GM19395 (cell line): ENCODE results near the gene ANAPC2.

Source experiments
- ATAC-seq: cut with Tn5 transposase; IDR thresholded peaks from one replicate; pipeline ENCODE4 v1.9.1; 2021; ENCODE audit warnings: mild to moderate bottlenecking, moderate library complexity; ENCODE audit not compliant: unreplicated experiment

Gene ANAPC2

GRCh38 chr9:137164370-137165249 lies 23.8 kb downstream of the ANAPC2 start:
- no peak for ATAC-seq

GRCh38 chr9:137163805-137164204 lies 24.6 kb downstream of the ANAPC2 start:
- no peak for ATAC-seq

DNA sequence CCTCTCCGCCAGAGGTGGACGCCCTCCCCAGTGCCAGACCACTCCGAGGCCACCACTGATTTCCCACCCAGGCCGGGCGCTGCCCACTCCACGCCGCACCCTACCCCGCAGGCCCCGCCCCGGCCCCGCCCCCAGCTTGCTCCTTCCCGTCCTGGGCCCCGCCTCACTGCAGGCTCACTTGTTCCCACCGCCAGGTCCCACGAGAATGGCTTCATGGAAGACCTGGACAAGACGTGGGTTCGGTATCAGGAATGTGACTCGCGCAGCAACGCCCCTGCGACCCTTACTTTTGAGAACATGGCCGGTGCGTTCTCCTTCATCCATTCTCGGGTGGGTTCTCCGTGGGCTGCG lies 25.0 kb downstream of the ANAPC2 start:
- no peak for ATAC-seq

DNA sequence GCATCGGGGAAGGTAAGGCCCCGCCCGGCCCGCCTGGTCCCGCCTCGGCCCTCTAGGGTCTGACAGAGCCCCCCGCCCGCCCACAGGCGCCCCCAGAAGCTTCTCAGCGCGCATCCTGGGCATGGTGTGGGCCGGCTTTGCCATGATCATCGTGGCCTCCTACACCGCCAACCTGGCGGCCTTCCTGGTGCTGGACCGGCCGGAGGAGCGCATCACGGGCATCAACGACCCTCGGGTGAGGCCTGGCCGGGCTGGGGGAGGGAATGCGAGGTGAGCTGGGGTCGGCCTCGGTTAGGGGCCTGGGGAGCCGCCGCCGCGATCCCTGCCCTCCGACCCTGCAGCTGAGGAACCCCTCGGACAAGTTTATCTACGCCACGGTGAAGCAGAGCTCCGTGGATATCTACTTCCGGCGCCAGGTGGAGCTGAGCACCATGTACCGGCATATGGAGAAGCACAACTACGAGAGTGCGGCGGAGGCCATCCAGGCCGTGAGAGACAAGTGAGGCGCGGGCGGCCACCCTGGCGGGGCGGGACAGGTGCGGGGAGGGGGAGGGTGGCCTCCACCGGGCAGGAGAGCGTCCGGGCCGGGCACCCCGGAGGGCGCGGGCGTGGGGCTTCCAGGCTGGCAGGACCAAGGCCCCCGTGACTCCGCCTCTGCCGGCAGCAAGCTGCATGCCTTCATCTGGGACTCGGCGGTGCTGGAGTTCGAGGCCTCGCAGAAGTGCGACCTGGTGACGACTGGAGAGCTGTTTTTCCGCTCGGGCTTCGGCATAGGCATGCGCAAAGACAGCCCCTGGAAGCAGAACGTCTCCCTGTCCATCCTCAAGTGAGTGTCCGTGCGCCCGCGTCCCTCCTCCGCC lies 25.6 kb downstream of the ANAPC2 start:
- no peak for ATAC-seq

- no peak for ATAC-seq
These were observed 26.5 kb downstream of the ANAPC2 start for GRCh38 chr9:137161558-137162486.

- no peak for ATAC-seq
These were observed 27.4 kb downstream of the ANAPC2 start for GRCh38 chr9:137160716-137161557.

DNA sequence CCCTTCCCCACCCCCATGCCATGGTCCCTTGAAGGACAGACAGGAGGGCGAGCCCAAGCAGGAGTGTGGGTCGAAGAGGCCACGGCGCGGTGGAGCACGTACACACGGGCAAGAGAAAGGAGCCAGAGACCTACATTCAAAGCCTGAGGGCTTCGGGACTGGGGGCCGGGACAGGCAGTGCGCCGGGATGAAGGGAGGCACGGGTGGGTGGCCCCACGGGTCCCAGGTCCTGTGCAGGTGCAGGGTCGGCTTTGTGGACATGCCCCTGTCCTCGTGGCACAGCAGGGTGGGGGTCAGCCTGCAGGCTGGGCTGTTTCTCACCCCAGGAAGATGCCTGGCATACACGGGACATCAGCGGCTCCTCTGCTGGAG lies 28.3 kb downstream of the ANAPC2 start:
- ATAC-seq: no peak

DNA sequence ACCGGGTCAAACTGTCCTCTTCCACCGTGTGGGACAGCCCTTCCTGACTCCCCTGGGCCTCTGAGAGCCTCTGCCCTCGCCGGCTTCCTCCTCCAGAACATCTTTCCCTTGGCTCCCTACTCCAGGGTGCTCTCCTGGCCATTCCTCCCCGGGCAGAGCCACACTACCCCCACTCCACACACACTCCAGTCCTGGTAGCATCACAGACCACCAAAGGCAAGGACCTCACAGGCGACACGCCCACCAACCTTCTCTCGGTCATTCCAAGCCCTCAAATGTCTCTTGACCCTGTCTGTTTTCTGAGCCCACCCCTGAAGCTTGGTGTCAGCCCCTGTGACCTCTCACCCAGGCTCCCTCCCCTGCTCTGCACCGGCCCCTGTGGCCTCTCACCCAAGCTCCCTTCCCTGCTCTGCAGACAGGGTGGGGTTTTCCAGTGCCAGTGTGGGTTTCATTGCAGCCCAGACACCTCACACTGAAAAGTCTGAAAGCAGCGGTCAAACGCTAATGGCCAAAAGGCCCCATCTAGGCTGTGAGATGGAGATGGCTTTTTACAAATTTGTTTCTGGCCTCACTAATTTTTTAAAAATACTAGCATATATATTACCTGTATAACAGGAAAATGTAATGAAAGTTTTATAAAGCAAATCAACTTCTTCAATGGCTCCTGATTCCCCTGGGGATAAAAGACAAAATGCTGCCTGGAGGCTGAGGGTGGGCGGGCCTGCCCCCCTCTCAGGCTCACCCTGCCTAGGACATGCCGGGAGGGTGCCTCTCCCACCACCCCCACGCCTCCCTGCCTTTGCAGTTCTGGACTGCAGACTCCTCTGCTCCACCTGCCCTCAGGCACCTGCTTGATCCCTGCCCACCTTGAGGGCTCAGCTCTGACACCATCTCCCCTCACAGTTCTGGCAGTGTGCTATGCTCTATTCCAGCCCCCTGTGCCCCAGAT lies 29.0 kb downstream of the ANAPC2 start:
- ATAC-seq: no peak

GRCh38 chr9:137158625-137159024 lies 29.7 kb downstream of the ANAPC2 start:
- ATAC-seq: no peak

DNA sequence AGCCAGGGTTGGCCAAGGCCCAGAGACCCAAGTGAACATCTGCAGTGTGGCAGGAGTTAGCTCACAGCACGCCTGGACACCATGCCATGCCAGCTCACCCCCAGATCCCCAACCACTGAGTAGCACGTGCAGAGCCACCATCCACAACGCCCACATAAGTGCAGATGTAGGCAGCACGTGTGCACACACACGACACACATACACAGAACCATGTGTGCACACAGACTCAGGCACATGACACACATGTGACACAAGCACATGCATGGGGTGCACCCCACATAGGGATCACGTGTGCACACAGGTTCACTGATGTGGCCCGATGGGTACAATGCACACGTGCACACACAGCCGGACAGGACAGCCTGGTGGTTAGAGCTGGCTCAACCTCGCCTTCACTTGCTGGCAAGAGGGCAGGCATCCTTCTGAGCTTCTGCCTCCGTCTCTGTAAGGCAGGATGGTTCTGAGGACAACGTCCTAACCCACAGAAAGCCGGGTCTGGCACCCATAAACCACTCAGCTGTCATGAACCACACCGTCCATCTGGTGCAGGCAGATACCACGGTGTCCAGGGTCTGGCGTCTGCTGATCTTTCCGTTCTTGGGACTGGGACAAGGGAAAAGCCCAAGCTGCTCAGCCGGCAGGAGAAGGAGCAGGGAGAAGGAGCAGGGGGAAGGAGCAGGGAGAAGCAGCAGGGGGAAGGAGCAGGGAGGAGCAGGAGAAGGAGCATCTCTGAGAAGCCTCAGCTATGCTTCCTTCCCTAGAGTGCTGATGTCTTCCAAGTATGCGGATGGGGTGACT lies 30.5 kb downstream of the ANAPC2 start:
- no peak for ATAC-seq

- ATAC-seq: no peak
These were observed 31.6 kb downstream of the ANAPC2 start for GRCh38 chr9:137156567-137157375.

GRCh38 chr9:137152844-137153405 lies 35.4 kb downstream of the ANAPC2 start:
- ATAC-seq: no peak

DNA sequence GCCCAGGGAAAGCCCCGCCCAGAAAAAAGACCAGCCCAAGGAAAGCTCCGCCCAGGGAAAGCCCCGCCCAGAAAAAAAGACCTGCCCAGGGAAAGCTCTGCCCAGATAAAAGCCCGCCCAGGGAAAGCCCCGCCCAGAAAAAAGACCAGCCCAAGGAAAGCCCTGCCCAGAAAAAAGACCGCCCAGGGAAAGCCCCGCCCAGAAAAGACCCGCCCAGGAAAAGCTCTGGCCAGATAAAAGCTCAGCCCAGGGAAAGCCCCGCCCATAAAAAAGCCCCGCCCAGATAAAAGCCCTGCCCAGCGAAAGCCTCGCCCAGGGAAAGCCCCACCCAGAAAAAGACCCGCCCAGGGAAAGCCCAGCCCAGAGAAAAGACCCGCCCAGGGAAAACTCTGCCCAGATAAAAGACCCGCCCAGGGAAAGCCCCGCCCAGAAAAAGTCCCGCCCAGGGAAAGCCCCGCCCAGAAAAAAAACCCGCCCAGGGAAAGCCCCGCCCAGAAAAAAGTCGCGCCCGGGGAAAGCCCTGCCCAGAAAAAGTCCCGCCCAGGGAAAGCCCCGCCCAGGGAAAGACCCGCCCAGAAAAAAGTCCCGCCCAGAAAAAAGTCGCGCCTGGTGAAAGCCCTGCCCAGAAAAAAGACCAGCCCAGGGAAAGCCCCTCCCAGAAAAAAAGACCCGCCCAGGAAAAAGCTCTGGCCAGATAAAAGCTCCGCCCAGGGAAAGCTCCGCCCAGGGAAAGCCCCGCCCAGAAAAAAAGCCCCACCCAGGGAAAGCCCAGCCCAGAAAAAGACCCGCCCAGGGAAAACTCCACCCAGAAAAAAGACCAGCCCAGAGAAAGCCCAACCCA lies 37.5 kb downstream of the ANAPC2 start:
- peak; percentile 29 for ATAC-seq

GRCh38 chr9:137149942-137150616 lies 38.3 kb downstream of the ANAPC2 start:
- ATAC-seq: peak; percentile 46

DNA sequence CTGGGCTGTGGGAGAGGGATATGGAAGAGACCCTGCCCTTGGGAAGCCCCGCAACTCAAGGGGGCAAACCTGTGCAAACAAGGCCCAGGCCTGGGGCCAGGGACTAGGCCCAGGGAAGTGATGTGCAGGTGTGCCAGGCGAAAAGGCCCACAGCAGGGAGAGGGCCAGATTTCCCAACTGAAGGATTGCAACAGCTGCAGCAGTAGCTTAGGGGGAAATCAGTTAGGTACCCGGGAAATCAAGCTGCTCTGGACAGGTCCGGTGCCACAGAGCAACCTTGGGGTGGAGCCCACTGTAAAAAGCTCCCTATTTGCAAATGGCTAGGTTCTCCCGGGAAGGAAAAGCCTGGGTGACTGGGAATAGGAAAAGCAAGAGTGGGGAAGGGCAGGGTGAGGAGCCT lies 39.0 kb downstream of the ANAPC2 start:
- no peak for ATAC-seq

DNA sequence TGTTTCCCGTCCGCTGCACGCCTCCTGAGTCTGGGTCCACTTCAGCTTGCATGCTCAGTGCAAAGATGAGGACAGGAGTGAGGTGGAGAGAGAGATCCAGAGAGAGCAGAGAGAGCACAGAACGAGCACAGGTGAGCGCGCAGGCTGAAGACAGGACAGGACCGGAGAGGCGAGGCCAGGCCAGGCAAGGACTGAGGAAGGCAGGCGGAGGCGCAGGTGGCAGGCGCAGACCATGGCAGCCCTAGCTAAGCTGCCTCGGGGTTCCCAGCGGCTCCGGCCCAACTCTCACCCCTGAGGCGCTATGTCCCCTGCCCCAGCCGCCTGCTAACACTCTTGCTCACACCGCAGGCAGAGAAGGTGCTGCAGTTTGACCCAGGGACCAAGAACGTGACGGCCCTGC lies 39.7 kb downstream of the ANAPC2 start:
- no peak for ATAC-seq
